HepG2 (cell line): ENCODE data around the gene NPPA. TPM values are rescaled to one million over a fixed set of nuclear protein-coding genes. Genes with fewer than 3 reads are reported as not detected.

ENCODE experiments used
- BHLHE40 ChIP-seq: IDR thresholded peaks from 2 replicates; pipeline ENCODE4 v1.6.1; 2011; ENCODE audit warnings: low read length, improper control_type of control experiment
- CBX1 ChIP-seq: IDR thresholded peaks from one replicate; pipeline ENCODE4 v1.6.1; 2016; ENCODE audit warnings: antibody characterized with exemption, low read depth
- DPF2 ChIP-seq: sonication (generic); formaldehyde crosslinking; IDR thresholded peaks from 2 replicates; pipeline ENCODE4 v1.4.0; 2020; ENCODE audit warnings: mild to moderate bottlenecking, low read depth, missing genetic modification reagents, borderline replicate concordance
- GATAD1 ChIP-seq: IDR thresholded peaks from 2 replicates; pipeline ENCODE4 v1.6.1; 2016; ENCODE audit warnings: missing genetic modification reagents, missing compliant biosample characterization
- GLMP ChIP-seq: sonication (generic); formaldehyde crosslinking; IDR thresholded peaks from 2 replicates; pipeline ENCODE4 v1.9.0; 2021; ENCODE audit warnings: missing genetic modification reagents, mild to moderate bottlenecking, borderline replicate concordance
- KLF11 ChIP-seq: IDR thresholded peaks from 2 replicates; pipeline ENCODE4 v1.6.1; 2016; ENCODE audit warnings: missing compliant biosample characterization
- MLX ChIP-seq: IDR thresholded peaks from 2 replicates; pipeline ENCODE4 v1.6.1; 2016
- MXD1 ChIP-seq: sonication (generic); formaldehyde crosslinking; IDR thresholded peaks from 2 replicates; pipeline ENCODE4 v1.4.0; 2020; ENCODE audit warnings: mild to moderate bottlenecking, missing genetic modification reagents
- NKX3-1 ChIP-seq: sonication (generic); formaldehyde crosslinking; IDR thresholded peaks from 2 replicates; pipeline ENCODE4 v1.5.0; 2020; ENCODE audit warnings: missing genetic modification reagents
- PPARG ChIP-seq: conservative IDR thresholded peaks from 2 replicates; pipeline ENCODE4 v1.6.1; 2016; ENCODE audit warnings: missing biosample characterization, missing genetic modification reagents
- RERE ChIP-seq: IDR thresholded peaks from 2 replicates; pipeline ENCODE4 v1.6.1; 2016; ENCODE audit warnings: low read depth, missing genetic modification reagents, missing compliant biosample characterization
- SNAI1 ChIP-seq: sonication (generic); formaldehyde crosslinking; IDR thresholded peaks from 2 replicates; pipeline ENCODE4 v1.5.0; 2020; ENCODE audit warnings: mild to moderate bottlenecking, missing genetic modification reagents, borderline replicate concordance
- SP4 ChIP-seq: sonication (generic); formaldehyde crosslinking; IDR thresholded peaks from 2 replicates; pipeline ENCODE4 v1.8.1; 2023; ENCODE audit warnings: mild to moderate bottlenecking, missing genetic modification reagents
- SRY ChIP-seq: sonication (generic); formaldehyde crosslinking; IDR thresholded peaks from 2 replicates; pipeline ENCODE4 v1.8.0; 2022; ENCODE audit warnings: mild to moderate bottlenecking, missing genetic modification reagents
- ZNF12 ChIP-seq: sonication (generic); formaldehyde crosslinking; IDR thresholded peaks from 2 replicates; pipeline ENCODE4 v1.5.0; 2020; ENCODE audit warnings: missing genetic modification reagents
- ZNF383 ChIP-seq: sonication (generic); formaldehyde crosslinking; IDR thresholded peaks from 2 replicates; pipeline ENCODE4 v1.4.0; 2020; ENCODE audit warnings: missing genetic modification reagents, mild to moderate bottlenecking, borderline replicate concordance
- ZNF414 ChIP-seq: sonication (generic); formaldehyde crosslinking; IDR thresholded peaks from 2 replicates; pipeline ENCODE4 v1.5.0; 2020; ENCODE audit warnings: missing genetic modification reagents
- ZNF780A ChIP-seq: sonication (generic); formaldehyde crosslinking; IDR thresholded peaks from 2 replicates; pipeline ENCODE4 v1.8.0; 2022; ENCODE audit warnings: mild to moderate bottlenecking, missing genetic modification reagents, moderate library complexity
- polyA plus RNA-seq, 8 experiments: library from polyadenylated mRNA; depleted of rRNA in 3 of 8; stranded (reverse) in 7 of 8; unstranded in 1 of 8; fragments of >200 nt; fragmentation: Illumina TruSeq in 4 of 8; extraction: Trizol in 4 of 8; gene quantifications; 2 replicates each; pipeline versions ENCODE4 v1.2.1 to v1.2.3, GENCODE V29; 2011 to 2016; ENCODE audit warnings: low read depth in 4 of 8, missing spikeins in 1 of 8, mixed read lengths in 1 of 8; ENCODE audit not compliant: insufficient read depth in 1 of 8
- total RNA-seq, 5 experiments: library from RNA; depleted of rRNA; stranded (reverse); fragments of >200 nt; fragmentation: Illumina TruSeq; extraction: Trizol; gene quantifications; 2 replicates each; pipeline ENCODE4 v1.2.3, GENCODE V29; 2016; ENCODE audit warnings: low read depth in 1 of 5

NPPA gene
- total and polyA plus RNA-seq, 2 of the 13 experiments (the other 11 are each of a cell fraction or from before 2014, with no cell fraction given) = not detected

- TF ChIP-seq GLMP (CRISPR knock-in tag) = no peak
- TF ChIP-seq GATAD1 (CRISPR knock-in tag) = peak; percentile 96
- TF ChIP-seq SP4 (CRISPR knock-in tag) = peak; percentile 99
- 0 out of 2 replicates have a peak, but pooled peaks have one; percentile 33 for TF ChIP-seq ZNF12 (CRISPR knock-in tag)
- TF ChIP-seq RERE (CRISPR knock-in tag) = peak; percentile 46; the same call in 1 of the 2 replicates
- TF ChIP-seq ZNF414 (CRISPR knock-in tag) = peak; percentile 43; the same call in 1 of the 2 replicates
- TF ChIP-seq MXD1 (CRISPR knock-in tag) = peak; percentile 72
- 0 out of 2 replicates have a peak, but pooled peaks have one; percentile 38 for TF ChIP-seq DPF2 (CRISPR knock-in tag)
- TF ChIP-seq SRY (CRISPR knock-in tag) = peak; percentile 72; the same call in 1 of the 2 replicates
- no peak; the same call in 1 of the 2 replicates for TF ChIP-seq SNAI1
- peak; percentile 90 for TF ChIP-seq MLX (CRISPR knock-in tag)
- TF ChIP-seq ZNF780A = peak; percentile 90; the same call in 1 of the 2 replicates
- TF ChIP-seq CBX1 = peak; percentile 28
- TF ChIP-seq NKX3-1 (CRISPR knock-in tag) = no peak; the same call in 1 of the 2 replicates
- TF ChIP-seq BHLHE40 = peak; percentile 99
- 0 out of 2 replicates have a peak, but pooled peaks have one; percentile 19 for TF ChIP-seq KLF11 (CRISPR knock-in tag)
- TF ChIP-seq PPARG (CRISPR knock-in tag) = 0 out of 2 replicates have a peak, but pooled peaks have one; percentile 8
- TF ChIP-seq ZNF383 (CRISPR knock-in tag) = no peak
Observed at GRCh38 chr1:11805422-11806306, 41.9 kb downstream of the NPPA start, which contains the start of the genes CLCN6 and MTHFR (continued).
